H1 (cell line): ENCODE data around the gene PHEX. TPM values are rescaled to one million over a fixed set of nuclear protein-coding genes. Genes with fewer than 3 reads are reported as not detected.

Source experiments
- CTCF ChIA-PET: fragments of 300-600 bp; sonication (Branson Sonifier 250); formaldehyde crosslinking; loops from one replicate; lab custom pipeline; 2021; ENCODE audit not compliant: partially characterized antibody; lab: Charles Lee
- POLR2A ChIA-PET: fragments of 300-600 bp; sonication (Branson Sonifier 250); formaldehyde crosslinking; loops from one replicate; lab custom pipeline; 2021; ENCODE audit warnings: inconsistent platforms; ENCODE audit not compliant: partially characterized antibody; lab: Charles Lee
- DNase-seq, 2 experiments: peaks; one replicate each; pipeline versions ENCODE4 v3.0.0 to v3.0.0-alpha.2; 2010 to 2022; ENCODE audit warnings: low spot score in 2 of 2, low read depth in 1 of 2, mixed read lengths in 1 of 2
- FAIRE-seq: peaks from 2 replicates; lab custom pipeline; 2011; peaks lifted over from hg19 to GRCh38; lab: Jason Lieb, UNC
- H2AFZ ChIP-seq: 2 replicates; pipeline ENCODE4 v1.8.1; 2012; ENCODE audit warnings: low read length, inconsistent platforms
- H2AK5ac ChIP-seq: 2 replicates; pipeline ENCODE4 v1.6.1; 2013; ENCODE audit warnings: low read depth, low read length
- H2BK120ac ChIP-seq: replicated peaks from 2 replicates; pipeline ENCODE3; 2013; ENCODE audit warnings: low read depth, low read length, inconsistent platforms
- H2BK12ac ChIP-seq: 2 replicates; pipeline ENCODE4 v1.6.1; 2013; ENCODE audit warnings: low read depth, low read length
- H2BK15ac ChIP-seq: 2 replicates; pipeline ENCODE4 v1.6.1; 2013; ENCODE audit warnings: low read length
- H2BK20ac ChIP-seq: 2 replicates; pipeline ENCODE4 v1.6.1; 2013; ENCODE audit warnings: low read length
- H2BK5ac ChIP-seq: 2 replicates; pipeline ENCODE4 v1.6.1; 2013; ENCODE audit warnings: low read depth, low read length
- H3K14ac ChIP-seq: 2 replicates; pipeline ENCODE4 v1.6.1; 2013; ENCODE audit warnings: inconsistent platforms; ENCODE audit not compliant: insufficient read length
- H3K18ac ChIP-seq: 2 replicates; pipeline ENCODE4 v1.6.1; 2013; ENCODE audit warnings: low read length; ENCODE audit errors: extremely low read depth
- H3K23ac ChIP-seq: 2 replicates; pipeline ENCODE4 v1.6.1; 2013; ENCODE audit warnings: inconsistent platforms; ENCODE audit not compliant: insufficient read length
- H3K23me2 ChIP-seq: 2 replicates; pipeline ENCODE4 v1.6.1; 2013; ENCODE audit warnings: low read depth, low read length
- H3K27ac ChIP-seq: 2 replicates; pipeline ENCODE4 v1.6.1; 2011; ENCODE audit warnings: low read depth, low read length, inconsistent platforms
- H3K27me3 ChIP-seq, 4 experiments: replicated peaks in 1 of 4; 1 replicate in 1 of 4; 2 replicates in 3 of 4; pipeline versions ENCODE4 v1.6.1 to v1.8.1; 2011 to 2013; ENCODE audit warnings: low read length in 3 of 4, mild to moderate bottlenecking in 3 of 4, inconsistent platforms in 2 of 4, mixed read lengths in 2 of 4, moderate library complexity in 1 of 4; ENCODE audit not compliant: control insufficient read depth in 3 of 4, insufficient read depth in 3 of 4; ENCODE audit errors: extremely low read depth in 1 of 4
- H3K36me3 ChIP-seq, 4 experiments: 2 replicates each; pipeline versions ENCODE4 v1.6.1 to v1.8.1; 2011 to 2013; ENCODE audit warnings: mild to moderate bottlenecking in 4 of 4, low read length in 3 of 4, moderate library complexity in 2 of 4, control low read depth in 1 of 4, inconsistent platforms in 1 of 4; ENCODE audit not compliant: insufficient read depth in 4 of 4, control insufficient read depth in 2 of 4
- H3K4ac ChIP-seq: replicated peaks from 2 replicates; pipeline ENCODE3; 2013; ENCODE audit warnings: low read length, low read depth, mixed read lengths, inconsistent platforms; ENCODE audit not compliant: insufficient read length
- H3K4me1 ChIP-seq, 4 experiments: replicated peaks in 1 of 4; 1 replicate in 1 of 4; 2 replicates in 3 of 4; pipeline versions ENCODE4 v1.6.1 to v1.8.1; 2011 to 2013; ENCODE audit warnings: low read length in 3 of 4, inconsistent platforms in 2 of 4, mixed read lengths in 1 of 4; ENCODE audit not compliant: insufficient read depth in 4 of 4, control insufficient read depth in 3 of 4
- H3K4me2 ChIP-seq, 2 experiments: 2 replicates each; pipeline versions ENCODE4 v1.6.1 to v1.8.1; 2011 to 2013; ENCODE audit warnings: low read depth in 2 of 2, low read length in 2 of 2, control low read depth in 1 of 2, inconsistent platforms in 1 of 2, mild to moderate bottlenecking in 1 of 2; ENCODE audit not compliant: insufficient read depth in 1 of 2
- H3K4me3 ChIP-seq, 4 experiments: fragments of 200-600, 300-600 bp in 1 of 4; sonication (generic), shearing (Covaris generic), sonication (Bioruptor Twin) in 1 of 4; 2 replicates each; pipeline versions ENCODE4 v1.5.1 to v1.8.1; 2011 to 2016; ENCODE audit warnings: low read length in 4 of 4, low read depth in 3 of 4, control low read depth in 2 of 4, inconsistent platforms in 2 of 4, mild to moderate bottlenecking in 2 of 4, mixed read lengths in 1 of 4, moderate library complexity in 1 of 4; ENCODE audit not compliant: insufficient read depth in 2 of 4; ENCODE audit errors: extremely low read depth in 1 of 4
- H3K56ac ChIP-seq: replicated peaks from 2 replicates; pipeline ENCODE3; 2013; ENCODE audit warnings: low read depth, mild to moderate bottlenecking, mixed read lengths, low read length, inconsistent platforms; ENCODE audit not compliant: insufficient read length
- H3K79me1 ChIP-seq: 2 replicates; pipeline ENCODE4 v1.6.1; 2013; ENCODE audit warnings: low read depth, low read length, control low read depth
- H3K79me2 ChIP-seq, 2 experiments: 2 replicates each; pipeline versions ENCODE4 v1.6.1 to v1.8.1; 2012 to 2013; ENCODE audit warnings: low read length in 2 of 2, mild to moderate bottlenecking in 2 of 2, inconsistent platforms in 1 of 2; ENCODE audit not compliant: insufficient read depth in 2 of 2, control insufficient read depth in 1 of 2
- H3K9ac ChIP-seq, 4 experiments: replicated peaks in 1 of 4; 1 replicate in 1 of 4; 2 replicates in 3 of 4; pipeline versions ENCODE4 v1.6.1 to v1.8.1; 2011 to 2013; ENCODE audit warnings: low read depth in 3 of 4, low read length in 3 of 4, control low read depth in 2 of 4, mild to moderate bottlenecking in 2 of 4, moderate library complexity in 2 of 4, inconsistent platforms in 1 of 4; ENCODE audit errors: extremely low read depth in 1 of 4
- H3K9me3 ChIP-seq, 2 experiments: 2 replicates each; pipeline versions ENCODE4 v1.6.1 to v1.8.1; 2012 to 2013; ENCODE audit warnings: mild to moderate bottlenecking in 2 of 2, moderate library complexity in 2 of 2, control low read depth in 1 of 2, inconsistent platforms in 1 of 2, low read depth in 1 of 2, low read length in 1 of 2, mixed read lengths in 1 of 2; ENCODE audit not compliant: insufficient read depth in 2 of 2
- H4K20me1 ChIP-seq, 2 experiments: replicated peaks in 1 of 2; 2 replicates each; pipeline versions ENCODE3 to v1.8.1; 2011 to 2013; ENCODE audit warnings: inconsistent platforms in 2 of 2, low read length in 2 of 2, mild to moderate bottlenecking in 1 of 2; ENCODE audit not compliant: insufficient read depth in 2 of 2, control insufficient read depth in 1 of 2
- H4K5ac ChIP-seq: 2 replicates; pipeline ENCODE4 v1.6.1; 2013; ENCODE audit warnings: low read length, low read depth, mixed read lengths, inconsistent platforms; ENCODE audit not compliant: insufficient read length
- H4K8ac ChIP-seq: 2 replicates; pipeline ENCODE4 v1.8.0; 2013; ENCODE audit warnings: mild to moderate bottlenecking, moderate library complexity, low read length, inconsistent platforms; ENCODE audit not compliant: insufficient read depth; ENCODE audit errors: extremely low read depth
- H4K91ac ChIP-seq: replicated peaks from 2 replicates; pipeline ENCODE3; 2013; ENCODE audit warnings: low read length, mixed read lengths, inconsistent platforms; ENCODE audit not compliant: insufficient read length
- ASH2L ChIP-seq: fragments of 200-600, 300-600 bp; sonication (generic); IDR thresholded peaks from one replicate; pipeline ENCODE4 v1.7.1; 2017; ENCODE audit warnings: low read length
- EGR1 ChIP-seq: IDR thresholded peaks from 2 replicates; pipeline ENCODE4 v1.6.1; 2011; ENCODE audit warnings: low read depth, low read length, borderline replicate concordance
- EP300 ChIP-seq, 2 experiments: IDR thresholded peaks; 1 replicate in 1 of 2; 2 replicates in 1 of 2; pipeline ENCODE4 v1.6.1; 2011 to 2012; ENCODE audit warnings: low read depth in 2 of 2, low read length in 2 of 2, mild to moderate bottlenecking in 2 of 2, borderline replicate concordance in 1 of 2, inconsistent platforms in 1 of 2, moderate library complexity in 1 of 2
- HDAC6 ChIP-seq: IDR thresholded peaks from one replicate; pipeline ENCODE4 v1.7.1; 2012; ENCODE audit warnings: low read depth, mild to moderate bottlenecking, inconsistent platforms, low read length, moderate library complexity
- JUND ChIP-seq: IDR thresholded peaks from 2 replicates; pipeline ENCODE4 v1.6.1; 2011; ENCODE audit warnings: mild to moderate bottlenecking, improper control_type of control experiment, low read length
- KDM4A ChIP-seq: IDR thresholded peaks from one replicate; pipeline ENCODE4 v1.7.1; 2012; ENCODE audit warnings: low read depth, mild to moderate bottlenecking, moderate library complexity, low read length, inconsistent platforms; ENCODE audit not compliant: severe bottlenecking
- NANOG ChIP-seq: IDR thresholded peaks from 2 replicates; pipeline ENCODE4 v1.6.1; 2011; ENCODE audit warnings: low read length, low read depth, mild to moderate bottlenecking, inconsistent platforms; ENCODE audit not compliant: insufficient read depth, poor library complexity, severe bottlenecking
- POLR2A ChIP-seq, 2 experiments: IDR thresholded peaks; 1 replicate in 1 of 2; 2 replicates in 1 of 2; pipeline ENCODE4 v1.6.1; 2011; ENCODE audit warnings: low read depth in 2 of 2, low read length in 2 of 2, mild to moderate bottlenecking in 2 of 2; ENCODE audit errors: control extremely low read depth in 1 of 2
- RAD21 ChIP-seq, 2 experiments: IDR thresholded peaks in 1 of 2; conservative IDR thresholded peaks in 1 of 2; 2 replicates each; pipeline ENCODE4 v1.6.1; 2011; ENCODE audit warnings: low read depth in 2 of 2, low read length in 2 of 2, improper control_type of control experiment in 1 of 2, inconsistent platforms in 1 of 2, mild to moderate bottlenecking in 1 of 2, moderate library complexity in 1 of 2
- RXRA ChIP-seq: IDR thresholded peaks from 2 replicates; pipeline ENCODE4 v1.6.1; 2011; ENCODE audit warnings: low read depth, mild to moderate bottlenecking, low read length, moderate library complexity; ENCODE audit not compliant: insufficient read depth
- SP2 ChIP-seq: IDR thresholded peaks from 2 replicates; pipeline ENCODE4 v1.6.1; 2012; ENCODE audit warnings: mild to moderate bottlenecking, low read length, inconsistent platforms
- TAF1 ChIP-seq: IDR thresholded peaks from 2 replicates; pipeline ENCODE4 v1.6.1; 2011; ENCODE audit warnings: mild to moderate bottlenecking, low read depth, low read length
- TBP ChIP-seq: IDR thresholded peaks from 2 replicates; pipeline ENCODE4 v1.6.1; 2011; ENCODE audit warnings: low read depth, low read length, improper control_type of control experiment
- WGBS, 2 experiments: shearing (Covaris generic) in 1 of 2; methylation state at CpG; one replicate each; pipeline versions ENCODE4 v1.1.6 to v1.1.7; 2013 to 2015; ENCODE audit warnings: low lambda C conversion rate in 2 of 2, mixed read lengths in 2 of 2, inconsistent platforms in 1 of 2, low coverage in 1 of 2, missing lambda C conversion rate in 1 of 2; ENCODE audit not compliant: insufficient replicate concordance in 2 of 2, insufficient coverage in 1 of 2, insufficient read length in 1 of 2; ENCODE audit errors: extremely low coverage in 1 of 2, missing lambda C conversion rate in 1 of 2; 5-methylcytosine and 5-hydroxymethylcytosine counted together
- polyA plus RNA-seq, 7 experiments: library from polyadenylated mRNA; depleted of rRNA in 3 of 7; stranded (reverse) in 5 of 7; unstranded in 2 of 7; fragments of >200 nt in 5 of 7; fragments of 200-250 nt in 2 of 7; gene quantifications; 1 replicate in 5 of 7; 2 replicates in 1 of 7; 4 replicates in 1 of 7; pipeline versions ENCODE4 v1.2.1 to v1.2.3, GENCODE V29; 2011 to 2013; ENCODE audit warnings: missing spikeins in 2 of 7, mixed read lengths in 2 of 7
- total RNA-seq: library from RNA; stranded (reverse); fragmentation: NEBNext Ultra II Directional; extraction: Animal tissue kit (Norgen Biotek cat#: 25700); gene quantifications from 2 replicates; pipeline ENCODE4 v1.2.1, GENCODE V29; 2021

PHEX gene
- total and polyA plus RNA-seq, 2 of the 8 experiments (the other 6 are each of a cell fraction or from before 2014, with no cell fraction given): 0.03 to 0.11 TPM

- Histone ChIP-seq H3K4me1 (peaks cover 0 to 4% (median 1%) of the 10 kb centered on the region in 4 experiments; a peak in 3 of 7 replicates), H3K23me2 (no peaks in the 10 kb centered on the region), H3K79me2 (no peaks in the 10 kb centered on the region), H2BK20ac (no peak overlapping the region), H3K56ac (no peak overlapping the region), H3K27me3 (no peaks in the 10 kb centered on the region), H3K4me2 (no peak overlapping the region), H3K18ac (no peak overlapping the region), H3K4ac (no peak overlapping the region), H2BK12ac (no peak overlapping the region), H4K5ac (no peak overlapping the region), H4K8ac (no peak overlapping the region), H2AFZ (no peak overlapping the region), H2AK5ac (no peak overlapping the region), H2BK120ac (no peak overlapping the region), H4K20me1 (no peaks in the 10 kb centered on the region), H2BK5ac (no peak overlapping the region), H3K36me3 (no peaks in the 10 kb centered on the region), H3K23ac (no peak overlapping the region), H3K79me1 (no peaks in the 10 kb centered on the region), H3K4me3 (no peak overlapping the region), H3K14ac (no peak overlapping the region), H3K9me3 (no peaks in the 10 kb centered on the region), H4K91ac (no peak overlapping the region), H2BK15ac (no peak overlapping the region), H3K9ac (no peak overlapping the region), H3K27ac (no peak overlapping the region)
- ChIA-PET CTCF (interaction anchor here (0.7 to 0.8 kb wide), 2 partner anchors 14 to 15 kb away, joined by 3 to 4 read pairs; no protein-coding TSS in a partner anchor), POLR2A (no interaction called here)
- FAIRE-seq (no peak), DNase-seq (no peak)
- 100% methylated on average over 2 of the region's 3 CpGs; no CpG with 5 or more reads in 1 of the 2 experiments for WGBS, 2 experiments
- TF ChIP-seq EP300 (IDR thresholded peaks at IDR 0.05; ENCODE audit: borderline replicate concordance in 1 of 2, low read depth in 2 of 2, low read length in 2 of 2) (no peak), RXRA (no peak), HDAC6 (no peak), TAF1 (no peak), JUND (no peak), SP2 (no peak), ASH2L (no peak), TBP (no peak), RAD21 (IDR thresholded peaks at IDR 0.05 in 1 of 2, conservative IDR thresholded peaks at IDR 0.05 in 1 of 2; ENCODE audit: low read depth in 2 of 2, low read length in 2 of 2) (no peak), NANOG (no peak), POLR2A (IDR thresholded peaks at IDR 0.05; ENCODE audit: control extremely low read depth in 1 of 2, low read depth in 2 of 2, low read length in 2 of 2) (no peak), EGR1 (no peak), KDM4A (no peak)
These were observed 89.0 kb downstream of the PHEX start for GRCh38 chrX:22121161-22121560.
